ENCODE measurements around the gene PDE9A. TPM values are rescaled to one million over a fixed set of nuclear protein-coding genes. Genes with fewer than 3 reads are reported as not detected.

Gene PDE9A
- total and polyA plus RNA-seq, 2 of the 4 experiments (the other 2 are of a cell fraction): 0.89 to 0.90 TPM

GRCh38 chr21:42688841-42689371 is 35.5 kb downstream of the PDE9A start:
- H3K23ac ChIP-seq (ENCODE audit: low read depth, low read length): no peak overlapping the region
- ChIA-PET POLR2A (ENCODE audit: unreplicated experiment) (no interaction called here), CTCF (no interaction called here)
- H3K4ac ChIP-seq (ENCODE audit: low read depth, low read length): no peak overlapping the region
- no peak overlapping the region for H3K14ac ChIP-seq (replicated peaks; ENCODE audit: low read depth, low read length)
- 82% methylated on average over 7 of the region's 21 CpGs; no CpG with 5 or more reads in 1 of the 2 experiments for WGBS, 2 experiments (ENCODE audit: extremely low coverage in 2 of 2, insufficient read length in 1 of 2)
- no peak overlapping the region for H3K4me2 ChIP-seq (ENCODE audit: low read depth, low read length)
- no peaks in the 10 kb centered on the region for H3K27me3 ChIP-seq (ENCODE audit: control insufficient read depth, insufficient read depth, low read length)
- no peak overlapping the region for H2AK9ac ChIP-seq (replicated peaks; ENCODE audit: low read depth, low read length, poor library complexity)
- no peaks in the 10 kb centered on the region for H4K20me1 ChIP-seq (ENCODE audit: insufficient read depth, low read length)
- H2BK15ac ChIP-seq (ENCODE audit: low read depth, low read length): no peak overlapping the region
- no peak overlapping the region for H4K5ac ChIP-seq (ENCODE audit: low read depth, low read length)
- no TSS peak for BruUV-seq (replicated peaks)
- H3K36me3 ChIP-seq (ENCODE audit: control insufficient read depth, insufficient read depth, low read length): no peaks in the 10 kb centered on the region
- no peaks in the 10 kb centered on the region for H3K4me1 ChIP-seq (ENCODE audit: control insufficient read depth, insufficient read depth, low read length)
- H4K91ac ChIP-seq (ENCODE audit: insufficient read depth, low read depth, low read length): no peak overlapping the region
- H3K9ac ChIP-seq (ENCODE audit: low read depth, low read length): no peak overlapping the region
- intact Hi-C loops (cut with micrococcal nuclease): no loop called here
- no peak overlapping the region for H3K27ac ChIP-seq (ENCODE audit: insufficient read depth, low read length)
- no peak overlapping the region for H2AFZ ChIP-seq (replicated peaks; ENCODE audit: low read length, poor library complexity)
- H3K9me1 ChIP-seq (ENCODE audit: insufficient read depth, low read length): no peaks in the 10 kb centered on the region
- no peaks in the 10 kb centered on the region for H3K79me1 ChIP-seq (ENCODE audit: low read depth in 1 of 2, low read length in 2 of 2)
- H3K4me3 ChIP-seq (ENCODE audit: insufficient read depth, low read depth, low read length): no peak overlapping the region
- TF ChIP-seq POLR2A (IDR thresholded peaks at IDR 0.05; ENCODE audit: low read depth, low read length) (no peak), MAZ (IDR thresholded peaks at IDR 0.05; ENCODE audit: borderline replicate concordance, low read depth, low read length) (no peak)
- in situ Hi-C loops (cut with MboI; ENCODE audit: low sequenced_read_pairs): no loop called here
- no peak overlapping the region for H2AK5ac ChIP-seq (ENCODE audit: low read depth, low read length)
- no peak overlapping the region for H2BK120ac ChIP-seq (ENCODE audit: low read depth, low read length)
- no peak overlapping the region for H4K8ac ChIP-seq (ENCODE audit: low read depth in 2 of 2, low read length in 2 of 2)
- no peak overlapping the region for H2BK20ac ChIP-seq (ENCODE audit: low read depth, low read length)
- DNase-seq (no peak), ATAC-seq (ENCODE audit: low read depth) (no peak)
- dilution Hi-C loops (cut with HindIII; ENCODE audit: low sequenced_read_pairs, unreplicated experiment): no loop called here
- H2BK5ac ChIP-seq (ENCODE audit: low read depth, low read length, poor library complexity, severe bottlenecking): no peak overlapping the region
- no peak overlapping the region for H3K56ac ChIP-seq (ENCODE audit: extremely low read depth, insufficient read depth, low read length)
- no peaks in the 10 kb centered on the region; the same call in 1 of the 2 replicates for H3K9me3 ChIP-seq (ENCODE audit: control insufficient read depth, insufficient read depth, low read length)
- no peak overlapping the region for H3K18ac ChIP-seq (ENCODE audit: low read depth, low read length)
